Ascending aorta (tissue), 2 donors: ENCODE measurements around the gene PYGL. TPM values are rescaled to one million over a fixed set of nuclear protein-coding genes. Genes with fewer than 3 reads are reported as not detected.

Experiments used
- DNase-seq, 2 donors: peaks; one replicate each; pipeline ENCODE4 v3.0.0-alpha.2; 2019; ENCODE audit warnings: low spot score in 2 of 2
- H3K27ac ChIP-seq, 2 donors: fragments of 200-600 bp; sonication (generic); one replicate each; pipeline ENCODE4 v1.5.1; 2016 to 2017; ENCODE audit warnings: mild to moderate bottlenecking in 1 of 2
- H3K27me3 ChIP-seq: fragments of 200-600 bp; sonication (generic); one replicate; pipeline ENCODE4 v1.5.1; 2017
- H3K36me3 ChIP-seq, 2 donors: fragments of 200-600 bp; sonication (generic); one replicate each; pipeline ENCODE4 v1.5.1; 2016
- H3K4me1 ChIP-seq, 2 donors: fragments of 200-600 bp; sonication (generic); one replicate each; pipeline ENCODE4 v1.5.1; 2016 to 2017; ENCODE audit warnings: mild to moderate bottlenecking in 1 of 2
- H3K4me3 ChIP-seq, 2 donors: fragments of 200-600 bp; sonication (generic); one replicate each; pipeline ENCODE4 v1.5.1; 2016 to 2017; ENCODE audit warnings: mild to moderate bottlenecking in 1 of 2
- H3K9me3 ChIP-seq, 2 donors: fragments of 200-600 bp; sonication (generic); one replicate each; pipeline ENCODE4 v1.5.1; 2016
- CTCF ChIP-seq, 3 experiments: fragments of 200-600 bp in 2 of 3; fragments of 450-650 bp in 1 of 3; sonication (generic) in 2 of 3; IDR thresholded peaks; one replicate each; pipeline ENCODE4 v1.5.1; 2016 to 2019; ENCODE audit warnings: antibody characterized with exemption in 3 of 3, mild to moderate bottlenecking in 1 of 3, moderate library complexity in 1 of 3
- intact Hi-C: fragments of 100-400 bp; cut with DNase I; formaldehyde crosslinking; loops from one replicate; pipeline ENCODE4 v1.15.1; 2023
- total RNA-seq: library from RNA; depleted of rRNA; stranded (reverse); fragments of >200 nt; gene quantifications from one replicate; pipeline ENCODE4 v1.1.0, GENCODE V29; 2016

Gene PYGL
- total RNA-seq, 1 donor from 2014 or later: 13.8 TPM

- Histone ChIP-seq H3K27ac (no peak overlapping the region), H3K4me3 (no peak overlapping the region), H3K36me3 (no peaks in the 10 kb centered on the region), H3K27me3 (no peaks in the 10 kb centered on the region), H3K4me1 (no peaks in the 10 kb centered on the region), H3K9me3 (no peaks in the 10 kb centered on the region)
- no peak for DNase-seq
- intact Hi-C loops: no loop called here
- no peak for TF ChIP-seq CTCF (IDR thresholded peaks at IDR 0.05)
Measured at GRCh38 chr14:50970886-50971781, 26.9 kb upstream of the PYGL start.

GRCh38 chr14:50967790-50968189 lies 23.5 kb upstream of the PYGL start:
- H3K9me3 ChIP-seq: no peaks in the 10 kb centered on the region
- peaks cover 2 to 4% of the 10 kb centered on the region in 2 donors for H3K4me1 ChIP-seq
- no peak for DNase-seq
- intact Hi-C loops: loop anchor here (5.0 kb wide), 1 partner anchor 40 kb away; no protein-coding TSS in a partner anchor
- no peak overlapping the region for H3K27ac ChIP-seq
- H3K36me3 ChIP-seq: no peaks in the 10 kb centered on the region
- no peak overlapping the region for H3K4me3 ChIP-seq
- TF ChIP-seq CTCF (IDR thresholded peaks at IDR 0.05): no peak
- no peaks in the 10 kb centered on the region for H3K27me3 ChIP-seq

- intact Hi-C loops: loop anchor here (5.0 kb wide), 1 partner anchor 40 kb away; no protein-coding TSS in a partner anchor
- peaks cover 4 to 6% of the 10 kb centered on the region in 2 donors for H3K4me1 ChIP-seq
Measured at GRCh38 chr14:50967103-50967502, 22.8 kb upstream of the PYGL start.

GRCh38 chr14:50964683-50965390 lies 20.6 kb upstream of the PYGL start:
- H3K4me1 ChIP-seq: peaks cover 8 to 17% of the 10 kb centered on the region in 2 donors
- peak in 1 of 2 donors; percentile 87 for DNase-seq
- no peaks in the 10 kb centered on the region for H3K27me3 ChIP-seq
- H3K36me3 ChIP-seq: no peaks in the 10 kb centered on the region
- no peak for TF ChIP-seq CTCF (IDR thresholded peaks at IDR 0.05)
- H3K27ac ChIP-seq: peak overlapping the region in 1 of 2 donors; percentile 47
- H3K9me3 ChIP-seq: no peaks in the 10 kb centered on the region
- intact Hi-C loops: loop anchor here (5.0 kb wide), 4 partner anchors 42 to 298 kb away; partner anchors contain the start of genes SAV1 and TRIM9
- H3K4me3 ChIP-seq: no peak overlapping the region

More at GRCh38 chr14:50967103-50967502, 22.8 kb upstream of the PYGL start:
- no peaks in the 10 kb centered on the region for H3K36me3 ChIP-seq
- H3K9me3 ChIP-seq: no peaks in the 10 kb centered on the region
- TF ChIP-seq CTCF (IDR thresholded peaks at IDR 0.05): no peak
- no peaks in the 10 kb centered on the region for H3K27me3 ChIP-seq
- no peak for DNase-seq
- no peak overlapping the region for H3K27ac ChIP-seq
- no peak overlapping the region for H3K4me3 ChIP-seq

GRCh38 chr14:50963919-50964318 lies 19.6 kb upstream of the PYGL start:
- no peak for DNase-seq
- Histone ChIP-seq H3K27ac (peak overlapping the region in 1 of 2 donors; percentile 47), H3K27me3 (no peaks in the 10 kb centered on the region), H3K36me3 (no peaks in the 10 kb centered on the region), H3K9me3 (no peaks in the 10 kb centered on the region), H3K4me3 (no peak overlapping the region), H3K4me1 (peaks cover 8 to 17% of the 10 kb centered on the region in 2 donors)
- TF ChIP-seq CTCF (IDR thresholded peaks at IDR 0.05): no peak
- intact Hi-C loops: loop anchor here (5.0 kb wide), 3 partner anchors 133 to 297 kb away; partner anchors contain the start of genes SAV1 and TRIM9
